H1 (cell line): ENCODE results near the gene PTPRJ.

Experiments
- EGR1 ChIP-seq: IDR thresholded peaks from 2 replicates; pipeline ENCODE4 v1.6.1; 2011; ENCODE audit warnings: low read depth, low read length, borderline replicate concordance
- EZH2 ChIP-seq: fragments of 200-600 bp; sonication (generic); IDR thresholded peaks from 2 replicates; pipeline ENCODE4 v1.7.1; 2012; ENCODE audit warnings: low read depth, mild to moderate bottlenecking, moderate library complexity, low read length, inconsistent platforms; ENCODE audit not compliant: severe bottlenecking
- JUND ChIP-seq: IDR thresholded peaks from 2 replicates; pipeline ENCODE4 v1.6.1; 2011; ENCODE audit warnings: mild to moderate bottlenecking, improper control_type of control experiment, low read length
- POLR2AphosphoS5 ChIP-seq: IDR thresholded peaks from 2 replicates; pipeline ENCODE4 v1.6.1; 2011; ENCODE audit warnings: low read depth, low read length
- RFX5 ChIP-seq: IDR thresholded peaks from 2 replicates; pipeline ENCODE4 v1.6.1; 2011; ENCODE audit warnings: low read depth, low read length, improper control_type of control experiment, borderline replicate concordance
- TCF12 ChIP-seq: IDR thresholded peaks from 2 replicates; pipeline ENCODE4 v1.6.1; 2011; ENCODE audit warnings: low read depth, mild to moderate bottlenecking, low read length
- TF ChIP-seq, protein P1 (sequence below), 3 experiments: IDR thresholded peaks; 1 replicate in 2 of 3; 2 replicates in 1 of 3; pipeline versions ENCODE4 v1.5.1 to v1.6.1; 2011; ENCODE audit warnings: low read length in 3 of 3, mild to moderate bottlenecking in 3 of 3, inconsistent platforms in 2 of 3, low read depth in 1 of 3, moderate library complexity in 1 of 3; ENCODE audit not compliant: insufficient read depth in 1 of 3; ENCODE audit errors: control extremely low read depth in 1 of 3

- TF ChIP-seq EZH2 (no peak), TCF12 (no peak), EGR1 (no peak), RFX5 (no peak), POLR2AphosphoS5 (no peak), JUND (no peak)
- TF ChIP-seq, protein P1, sequence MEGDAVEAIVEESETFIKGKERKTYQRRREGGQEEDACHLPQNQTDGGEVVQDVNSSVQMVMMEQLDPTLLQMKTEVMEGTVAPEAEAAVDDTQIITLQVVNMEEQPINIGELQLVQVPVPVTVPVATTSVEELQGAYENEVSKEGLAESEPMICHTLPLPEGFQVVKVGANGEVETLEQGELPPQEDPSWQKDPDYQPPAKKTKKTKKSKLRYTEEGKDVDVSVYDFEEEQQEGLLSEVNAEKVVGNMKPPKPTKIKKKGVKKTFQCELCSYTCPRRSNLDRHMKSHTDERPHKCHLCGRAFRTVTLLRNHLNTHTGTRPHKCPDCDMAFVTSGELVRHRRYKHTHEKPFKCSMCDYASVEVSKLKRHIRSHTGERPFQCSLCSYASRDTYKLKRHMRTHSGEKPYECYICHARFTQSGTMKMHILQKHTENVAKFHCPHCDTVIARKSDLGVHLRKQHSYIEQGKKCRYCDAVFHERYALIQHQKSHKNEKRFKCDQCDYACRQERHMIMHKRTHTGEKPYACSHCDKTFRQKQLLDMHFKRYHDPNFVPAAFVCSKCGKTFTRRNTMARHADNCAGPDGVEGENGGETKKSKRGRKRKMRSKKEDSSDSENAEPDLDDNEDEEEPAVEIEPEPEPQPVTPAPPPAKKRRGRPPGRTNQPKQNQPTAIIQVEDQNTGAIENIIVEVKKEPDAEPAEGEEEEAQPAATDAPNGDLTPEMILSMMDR (IDR thresholded peaks at IDR 0.05; ENCODE audit: control extremely low read depth in 1 of 3, insufficient read depth in 1 of 3, low read depth in 1 of 3, low read length in 3 of 3): no peak
Observed at GRCh38 chr11:47943721-47944586, 36.4 kb upstream of the PTPRJ start.
